H9 (cell line): ENCODE measurements around the gene TIAM1. TPM values are rescaled to one million over a fixed set of nuclear protein-coding genes. Genes with fewer than 3 reads are reported as not detected.

Experiments
- DNase-seq: peaks from one replicate; pipeline ENCODE4 v3.0.0-alpha.2; 2017
- H2AFZ ChIP-seq: one replicate; pipeline ENCODE4 v1.6.1; 2013; ENCODE audit warnings: mild to moderate bottlenecking, low read length, control low read depth, moderate library complexity
- H2AK5ac ChIP-seq: 2 replicates; pipeline ENCODE4 v1.6.1; 2013; ENCODE audit warnings: low read length, control low read depth, mixed read lengths; ENCODE audit not compliant: insufficient read length
- H2BK120ac ChIP-seq: one replicate; pipeline ENCODE4 v1.6.1; 2013; ENCODE audit warnings: low read depth, mild to moderate bottlenecking, low read length, control low read depth, inconsistent platforms; ENCODE audit not compliant: poor library complexity, severe bottlenecking
- H2BK12ac ChIP-seq: 2 replicates; pipeline ENCODE4 v1.6.1; 2013; ENCODE audit warnings: low read length, control low read depth, mixed read lengths, low read depth; ENCODE audit not compliant: insufficient read length
- H2BK15ac ChIP-seq: 2 replicates; pipeline ENCODE4 v1.6.1; 2013; ENCODE audit warnings: low read depth, low read length, control low read depth
- H2BK20ac ChIP-seq: one replicate; pipeline ENCODE4 v1.6.1; 2013; ENCODE audit warnings: low read depth, mild to moderate bottlenecking, low read length, control low read depth, inconsistent platforms; ENCODE audit not compliant: poor library complexity, severe bottlenecking
- H2BK5ac ChIP-seq: 2 replicates; pipeline ENCODE4 v1.6.1; 2013; ENCODE audit warnings: low read length, control low read depth, mixed read lengths; ENCODE audit not compliant: insufficient read length
- H3K14ac ChIP-seq: 2 replicates; pipeline ENCODE4 v1.6.1; 2013; ENCODE audit warnings: low read length, control low read depth; ENCODE audit not compliant: insufficient read depth
- H3K18ac ChIP-seq: 2 replicates; pipeline ENCODE4 v1.6.1; 2013; ENCODE audit warnings: low read depth, mild to moderate bottlenecking, mixed read lengths, low read length, control low read depth; ENCODE audit not compliant: insufficient read length
- H3K23ac ChIP-seq: 2 replicates; pipeline ENCODE4 v1.6.1; 2013; ENCODE audit warnings: low read length, control low read depth, mixed read lengths, low read depth; ENCODE audit not compliant: insufficient read length
- H3K23me2 ChIP-seq: 2 replicates; pipeline ENCODE4 v1.6.1; 2013; ENCODE audit warnings: low read depth, mild to moderate bottlenecking, mixed read lengths, low read length, control low read depth; ENCODE audit not compliant: insufficient read length, poor library complexity, severe bottlenecking
- H3K27ac ChIP-seq: 2 replicates; pipeline ENCODE4 v1.5.1; 2013; ENCODE audit warnings: low read length, control low read depth, mixed read lengths, low read depth; ENCODE audit not compliant: insufficient read length
- H3K27me3 ChIP-seq: 2 replicates; pipeline ENCODE4 v1.6.1; 2013; ENCODE audit warnings: low read length, control low read depth, inconsistent platforms; ENCODE audit not compliant: insufficient read depth
- H3K4ac ChIP-seq: 2 replicates; pipeline ENCODE4 v1.6.1; 2013; ENCODE audit warnings: low read depth, mild to moderate bottlenecking, control low read depth, inconsistent platforms, low read length, moderate library complexity
- H3K4me1 ChIP-seq: 2 replicates; pipeline ENCODE4 v1.6.1; 2013; ENCODE audit warnings: low read length, control low read depth, inconsistent platforms; ENCODE audit not compliant: insufficient read depth
- H3K4me2 ChIP-seq: 2 replicates; pipeline ENCODE4 v1.6.1; 2013; ENCODE audit warnings: low read length, control low read depth, mixed read lengths; ENCODE audit not compliant: insufficient read length, insufficient read depth
- H3K56ac ChIP-seq: 2 replicates; pipeline ENCODE4 v1.6.1; 2013; ENCODE audit warnings: low read depth, mild to moderate bottlenecking, mixed read lengths, low read length, control low read depth; ENCODE audit not compliant: insufficient read length
- H3K79me1 ChIP-seq: 2 replicates; pipeline ENCODE4 v1.6.1; 2013; ENCODE audit warnings: low read depth, mild to moderate bottlenecking, moderate library complexity, low read length, control low read depth, inconsistent platforms; ENCODE audit not compliant: insufficient read depth, poor library complexity, severe bottlenecking
- H3K79me2 ChIP-seq: 2 replicates; pipeline ENCODE4 v1.6.1; 2013; ENCODE audit warnings: low read length, control low read depth, inconsistent platforms; ENCODE audit not compliant: insufficient read depth
- H3K9ac ChIP-seq: 2 replicates; pipeline ENCODE4 v1.6.1; 2013; ENCODE audit warnings: low read length, control low read depth, mixed read lengths; ENCODE audit not compliant: insufficient read length; ENCODE audit errors: extremely low read depth
- H3K9me3 ChIP-seq: one replicate; pipeline ENCODE4 v1.6.1; 2013; ENCODE audit warnings: low read depth, low read length, inconsistent platforms; ENCODE audit not compliant: control insufficient read depth
- H3T11ph ChIP-seq: one replicate; pipeline ENCODE4 v1.6.1; 2013; ENCODE audit warnings: mild to moderate bottlenecking, low read length, control low read depth, inconsistent platforms
- H4K20me1 ChIP-seq: one replicate; pipeline ENCODE4 v1.6.1; 2013; ENCODE audit not compliant: control insufficient read depth, insufficient read length, insufficient read depth
- H4K5ac ChIP-seq: 2 replicates; pipeline ENCODE4 v1.6.1; 2013; ENCODE audit warnings: low read depth, mild to moderate bottlenecking, mixed read lengths, low read length, control low read depth; ENCODE audit not compliant: insufficient read length
- H4K8ac ChIP-seq: replicated peaks from 2 replicates; pipeline ENCODE4 v1.6.1; 2013; ENCODE audit warnings: low read length, control low read depth, mixed read lengths, low read depth; ENCODE audit not compliant: insufficient read length
- H4K91ac ChIP-seq: 2 replicates; pipeline ENCODE4 v1.6.1; 2013; ENCODE audit warnings: low read depth, mild to moderate bottlenecking, moderate library complexity, mixed read lengths, low read length, control low read depth; ENCODE audit not compliant: insufficient read length
- H3K27ac Mint-ChIP-seq, 3 experiments: 2 replicates in 2 of 3; 3 replicates in 1 of 3; pipeline ENCODE4 v1.8.0; 2020 to 2021; ENCODE audit warnings: mixed read lengths in 3 of 3, mild to moderate bottlenecking in 1 of 3, moderate library complexity in 1 of 3
- H3K27me3 Mint-ChIP-seq: 2 replicates; pipeline ENCODE4 v1.8.0; 2021; ENCODE audit warnings: low read depth, mild to moderate bottlenecking, moderate library complexity, mixed read lengths
- H3K36me3 Mint-ChIP-seq, 3 experiments: 2 replicates in 2 of 3; 3 replicates in 1 of 3; pipeline ENCODE4 v1.8.0; 2020 to 2021; ENCODE audit warnings: low read depth in 3 of 3, mixed read lengths in 3 of 3; ENCODE audit not compliant: insufficient read depth in 1 of 3
- H3K4me1 Mint-ChIP-seq, 2 experiments: 2 replicates each; pipeline ENCODE4 v1.8.0; 2020; ENCODE audit warnings: mixed read lengths in 2 of 2
- H3K4me3 Mint-ChIP-seq, 2 experiments: 2 replicates in 1 of 2; 3 replicates in 1 of 2; pipeline ENCODE4 v1.8.0; 2020 to 2021; ENCODE audit warnings: mild to moderate bottlenecking in 2 of 2, mixed read lengths in 2 of 2, moderate library complexity in 1 of 2
- H3K9me3 Mint-ChIP-seq, 2 experiments: 2 replicates in 1 of 2; 3 replicates in 1 of 2; pipeline ENCODE4 v1.8.0; 2020; ENCODE audit warnings: mild to moderate bottlenecking in 2 of 2, mixed read lengths in 2 of 2, moderate library complexity in 1 of 2
- CTCF ChIP-seq: fragments of 200-600 bp; sonication (generic); conservative IDR thresholded peaks from 3 replicates; pipeline ENCODE4 v1.8.0; 2021; ENCODE audit warnings: antibody characterized with exemption, mild to moderate bottlenecking
- WGBS: extraction: QIAGEN DNeasy Blood & Tissue Kit; methylation state at CpG from one replicate; pipeline ENCODE4 v1.1.7; 2013; ENCODE audit warnings: missing lambda C conversion rate, low lambda C conversion rate, mixed read lengths; ENCODE audit not compliant: insufficient read length; ENCODE audit errors: extremely low coverage; 5-methylcytosine and 5-hydroxymethylcytosine counted together
- total RNA-seq: library from RNA; stranded (reverse); gene quantifications from 2 replicates; pipeline ENCODE4 v1.2.1, GENCODE V29; 2021

The TIAM1 gene
- total RNA-seq, 1 experiment from 2014 or later: 23.1 TPM

- no peaks in the 10 kb centered on the region for H3K79me2 ChIP-seq
- no peak overlapping the region for H2BK20ac ChIP-seq
- H2AK5ac ChIP-seq: no peak overlapping the region
- H2BK12ac ChIP-seq: no peak overlapping the region
- H3K18ac ChIP-seq: no peak overlapping the region
- no peak overlapping the region for H3K56ac ChIP-seq
- H3K23ac ChIP-seq: no peak overlapping the region
- no peak for DNase-seq
- H3K27ac ChIP-seq: no peak overlapping the region
- H3K27me3 ChIP-seq: no peaks in the 10 kb centered on the region
- no peak for TF ChIP-seq CTCF
- no peaks in the 10 kb centered on the region for H3K9me3 ChIP-seq
- H4K8ac ChIP-seq: no peak overlapping the region
- H3K36me3 Mint-ChIP-seq: peaks cover 0 to 6% (median 2%) of the 10 kb centered on the region in 3 experiments; a peak in 4 of 7 replicates
- no peak overlapping the region for H3K9ac ChIP-seq
- no peak overlapping the region for H2BK120ac ChIP-seq
- H2BK15ac ChIP-seq: no peak overlapping the region
- no peak overlapping the region for H4K91ac ChIP-seq
- no peak overlapping the region for H3K4me3 Mint-ChIP-seq
- no peak overlapping the region for H2BK5ac ChIP-seq
- H4K5ac ChIP-seq: no peak overlapping the region
- H3K27ac Mint-ChIP-seq: no peak overlapping the region
- no peaks in the 10 kb centered on the region for H3K9me3 Mint-ChIP-seq
- H3K79me1 ChIP-seq: no peaks in the 10 kb centered on the region
- no peak overlapping the region for H3K4me2 ChIP-seq
- H3K27me3 Mint-ChIP-seq: no peaks in the 10 kb centered on the region
- WGBS: no CpG with 5 or more reads among the region's 3 CpGs
- H2AFZ ChIP-seq: no peak overlapping the region
- H3T11ph ChIP-seq: no peak overlapping the region
- H3K4me1 Mint-ChIP-seq: peaks cover 48 to 53% of the 10 kb centered on the region in 2 experiments
- H4K20me1 ChIP-seq: no peaks in the 10 kb centered on the region
- H3K4me1 ChIP-seq: peaks cover 6% of the 10 kb centered on the region
- H3K23me2 ChIP-seq: no peaks in the 10 kb centered on the region
- H3K4ac ChIP-seq: no peak overlapping the region
- no peak overlapping the region for H3K14ac ChIP-seq
These were observed 90.4 kb downstream of the TIAM1 start for GRCh38 chr21:31253684-31254083.
